HG02870 (cell line): ENCODE data around the gene RITA1.

Experiments
- ATAC-seq: cut with Tn5 transposase; IDR thresholded peaks from one replicate; pipeline ENCODE4 v1.9.1; 2021; ENCODE audit warnings: mild to moderate bottlenecking, moderate library complexity; ENCODE audit not compliant: unreplicated experiment

RITA1 gene

DNA sequence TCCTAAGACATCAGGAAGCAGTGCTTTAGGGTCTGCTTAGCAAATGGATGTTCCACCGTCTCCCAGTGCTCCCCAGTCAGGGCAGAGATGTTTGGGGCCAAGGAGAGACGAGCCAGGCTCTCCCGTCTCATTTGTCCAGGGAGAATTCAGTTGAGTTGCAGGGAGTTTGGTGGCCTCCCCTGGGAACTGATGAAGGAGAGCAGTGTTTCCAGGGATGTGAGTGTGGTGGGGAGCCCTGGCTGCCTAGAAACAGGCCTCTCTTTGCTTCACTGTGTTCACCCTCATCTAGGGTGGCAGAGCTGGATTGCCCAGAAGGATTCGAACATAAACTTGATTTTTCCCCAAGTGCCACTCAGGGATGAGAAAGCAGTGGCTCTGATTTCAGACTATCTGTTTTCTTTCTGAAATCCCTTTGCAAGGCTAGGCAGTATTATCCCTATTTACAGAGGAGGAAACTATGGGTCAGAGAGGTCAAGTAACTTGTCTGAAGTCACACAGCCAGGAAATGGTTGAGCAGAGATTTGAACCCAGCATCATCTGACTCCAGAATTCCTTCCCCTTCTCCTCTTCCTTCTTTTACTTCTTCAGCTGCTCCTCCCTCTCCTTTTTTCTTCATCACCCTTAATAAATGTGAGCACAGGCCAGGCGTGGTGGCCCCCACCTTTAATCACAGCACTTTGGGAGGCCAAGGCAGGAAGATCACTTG, 42.3 kb downstream of the RITA1 start:
- no peak for ATAC-seq

DNA sequence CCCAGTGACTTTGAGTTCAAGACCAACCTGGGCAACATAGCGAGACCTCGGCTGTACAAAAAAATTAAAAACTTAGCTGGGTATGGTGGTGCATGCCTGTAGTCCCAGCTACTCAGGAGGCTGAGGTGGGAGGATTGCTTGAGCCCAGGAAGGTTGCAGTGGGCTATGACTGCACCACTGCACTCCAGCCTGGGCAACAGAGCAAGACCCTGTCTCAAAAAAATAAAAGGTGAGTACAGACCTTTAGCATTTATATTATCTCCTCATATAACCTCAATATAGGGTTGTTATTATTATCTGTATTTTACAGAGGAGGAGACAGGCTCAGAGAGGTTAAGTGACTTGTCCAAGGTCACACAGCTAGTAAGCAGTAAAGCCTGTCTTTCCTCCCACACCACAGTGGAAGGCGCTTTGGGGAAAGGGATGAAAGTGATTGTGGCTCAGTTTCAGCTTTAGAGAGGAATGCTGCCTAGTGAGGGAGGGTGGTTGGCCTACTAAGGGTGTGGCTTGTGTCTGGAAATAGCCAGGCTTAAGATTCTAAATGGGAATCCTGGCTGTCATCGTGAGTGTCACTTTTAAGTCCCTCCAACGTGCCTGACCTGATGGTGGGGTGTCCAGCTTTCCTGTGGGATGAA, 43.0 kb downstream of the RITA1 start:
- ATAC-seq = no peak

DNA sequence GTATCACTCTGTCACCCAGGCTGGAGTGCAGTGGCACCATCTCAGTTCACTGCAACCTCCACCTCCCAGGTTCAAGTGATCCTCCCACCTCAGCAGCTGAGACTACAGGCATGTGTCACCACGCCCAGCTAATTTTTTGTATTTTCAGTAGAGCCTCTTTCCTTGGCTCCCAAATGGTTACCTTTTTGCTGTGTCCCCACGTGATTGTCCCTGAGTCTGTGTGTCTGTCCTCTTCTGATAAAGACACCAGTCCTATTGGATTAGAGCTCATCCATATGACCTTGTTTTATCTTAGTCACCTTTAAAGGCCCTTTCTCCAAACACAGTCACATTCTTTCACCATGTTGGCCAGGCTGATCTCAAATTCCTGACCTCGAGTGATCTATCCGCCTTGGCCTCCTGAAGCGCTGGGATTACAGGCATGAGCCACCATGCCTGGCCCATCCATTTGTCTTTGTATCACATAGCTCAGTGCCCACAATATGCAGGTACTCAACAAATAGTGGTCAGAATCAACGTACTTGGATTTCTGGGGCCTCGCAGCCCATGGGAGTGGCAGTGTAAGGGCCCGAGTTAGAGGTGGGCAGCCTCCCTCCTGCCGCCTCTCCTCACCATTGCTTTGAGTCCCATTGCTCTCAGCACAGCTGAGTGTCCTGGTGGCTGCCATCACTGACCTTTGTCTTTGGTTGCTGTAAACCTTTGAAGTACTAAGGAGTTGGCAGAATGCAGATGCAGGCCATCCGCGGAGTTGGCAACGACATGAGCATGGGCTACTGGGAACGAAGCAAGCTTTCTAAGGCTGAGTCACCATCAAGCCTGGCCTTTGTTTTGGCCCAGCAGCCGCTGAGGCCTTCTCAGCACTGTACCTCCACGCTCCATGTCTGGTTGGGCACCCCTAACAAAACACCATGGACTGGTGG, 45.1 kb downstream of the RITA1 start:
- ATAC-seq = no peak

DNA sequence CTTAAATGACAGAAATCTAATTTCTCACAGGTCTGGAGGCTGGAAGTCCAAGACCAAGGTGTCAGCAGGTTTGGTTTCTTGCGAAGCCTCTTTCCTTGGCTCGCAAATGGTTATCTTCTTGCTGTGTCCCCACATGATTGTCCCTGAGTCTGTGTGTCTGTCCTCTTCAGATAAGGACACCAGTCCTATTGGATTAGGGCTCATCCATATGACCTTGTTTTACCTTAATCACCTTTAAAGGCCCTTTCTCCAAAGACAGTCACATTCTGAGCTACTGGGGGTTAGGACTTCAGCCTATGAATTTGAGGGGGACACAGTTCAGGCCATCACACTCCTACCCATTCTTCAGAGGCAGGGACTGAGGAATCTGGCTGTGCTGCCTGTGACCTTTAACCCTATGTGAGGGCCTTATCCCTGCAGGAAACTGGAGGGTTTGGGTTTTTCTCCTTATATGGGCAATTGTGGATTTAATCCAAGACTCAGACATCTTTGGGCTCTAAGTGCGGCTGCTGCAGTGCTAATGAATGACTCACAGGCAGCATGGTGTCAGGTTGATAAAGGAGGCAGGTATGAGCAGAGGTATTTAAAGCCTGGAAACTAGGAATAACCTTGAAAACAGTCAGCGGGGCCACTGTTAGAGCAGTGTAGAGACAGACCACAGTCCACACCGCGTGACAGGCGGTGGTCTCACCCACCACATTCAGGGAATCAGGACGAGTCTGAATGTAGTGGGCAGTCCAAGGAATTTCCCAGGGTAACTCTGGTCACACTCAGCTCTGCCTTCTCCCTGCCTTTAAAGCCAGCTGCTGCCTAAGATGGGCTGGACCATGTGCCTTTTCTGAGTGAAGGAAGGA, 45.9 kb downstream of the RITA1 start:
- ATAC-seq = no peak

DNA sequence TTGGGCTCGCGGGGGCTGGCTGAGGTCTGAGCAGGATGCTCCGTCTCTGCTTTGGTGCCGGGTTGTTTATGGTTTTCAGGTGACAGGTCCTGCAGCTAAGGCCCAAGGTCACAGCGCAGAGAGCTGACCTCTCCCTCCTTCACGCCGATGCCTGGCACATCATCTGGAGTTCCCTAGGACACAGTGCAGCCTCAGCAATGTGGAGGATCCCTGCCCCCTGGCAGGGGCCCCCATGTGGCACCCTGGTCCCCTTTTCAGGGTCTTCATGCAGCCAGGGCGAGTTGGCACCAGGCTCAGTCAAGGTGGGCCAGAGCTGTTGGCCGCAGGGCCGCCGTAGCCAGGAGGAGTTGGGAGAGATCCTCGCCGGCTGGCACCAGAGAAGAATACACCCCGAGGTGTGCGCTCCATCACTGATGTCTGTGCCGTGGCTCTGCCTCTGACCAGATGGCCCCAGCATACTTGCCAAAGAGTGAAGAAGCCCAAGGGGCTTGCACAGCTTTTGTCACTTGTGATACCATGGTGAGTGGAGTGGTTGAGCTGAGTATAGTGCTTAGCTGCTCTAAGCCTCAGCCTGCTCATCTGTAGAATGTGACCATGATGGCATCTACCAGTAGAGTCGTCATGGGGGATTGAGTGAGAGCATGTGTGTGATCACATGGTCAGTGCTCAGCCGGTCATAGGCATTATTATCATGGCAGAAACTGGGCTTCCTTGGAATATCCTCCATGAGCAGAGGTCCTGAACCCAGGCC, 46.7 kb downstream of the RITA1 start:
- ATAC-seq = no peak

DNA sequence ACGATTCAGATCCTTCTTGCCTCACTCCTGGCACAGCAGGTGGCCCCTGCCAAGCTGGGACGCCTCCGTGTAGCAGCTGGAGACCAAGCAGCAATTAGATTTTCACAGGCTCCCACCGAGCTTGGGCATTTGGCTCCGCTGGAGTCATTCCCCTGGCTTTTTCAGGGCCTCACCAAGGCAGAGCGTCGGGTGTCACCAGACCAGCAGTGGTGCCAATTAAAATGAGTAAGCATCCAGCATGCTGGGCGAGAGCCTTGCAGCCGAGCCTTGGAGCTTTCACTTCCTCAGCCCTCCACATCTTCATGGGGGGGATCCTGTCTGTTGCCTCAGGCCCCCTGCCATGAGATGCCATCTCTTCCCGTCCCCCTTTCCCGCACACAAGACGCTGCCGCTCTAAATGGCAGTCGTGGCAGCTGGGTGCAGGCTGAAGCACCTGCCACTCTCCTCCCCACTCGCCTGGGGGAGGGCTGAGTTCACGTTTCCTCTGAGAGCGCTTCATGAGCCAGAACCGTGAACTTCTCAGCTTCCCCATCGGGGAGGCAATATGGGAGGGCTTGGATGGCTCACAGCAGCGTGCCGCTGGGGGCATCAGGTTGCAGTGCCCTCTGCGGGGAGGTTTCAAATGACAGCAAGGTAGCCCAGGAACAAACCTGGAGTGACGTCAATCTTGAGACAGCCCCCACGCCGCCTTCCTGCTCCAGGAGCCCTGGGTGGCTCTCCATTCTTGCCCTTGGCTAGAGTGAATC, 47.5 kb downstream of the RITA1 start:
- peak; percentile 64 for ATAC-seq

DNA sequence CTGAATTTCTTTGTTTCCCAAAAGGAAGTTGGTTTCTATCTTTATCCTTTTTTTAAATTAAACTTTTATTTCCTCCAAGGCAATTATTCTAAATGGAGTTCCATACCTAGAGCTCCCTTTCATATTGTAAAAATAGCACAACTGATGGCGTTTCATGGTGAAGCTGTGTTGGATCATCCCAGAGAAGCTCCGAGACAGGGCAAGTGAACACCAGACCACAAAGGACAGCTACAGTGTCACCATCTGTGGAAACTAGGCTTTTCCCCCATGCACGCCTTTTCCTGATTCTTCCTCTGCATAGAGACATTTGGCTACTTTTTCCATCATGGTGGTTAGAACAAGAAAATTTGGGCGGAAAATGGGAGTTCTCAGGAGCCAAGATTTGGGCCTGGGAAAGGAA, 48.4 kb downstream of the RITA1 start:
- ATAC-seq = no peak

DNA sequence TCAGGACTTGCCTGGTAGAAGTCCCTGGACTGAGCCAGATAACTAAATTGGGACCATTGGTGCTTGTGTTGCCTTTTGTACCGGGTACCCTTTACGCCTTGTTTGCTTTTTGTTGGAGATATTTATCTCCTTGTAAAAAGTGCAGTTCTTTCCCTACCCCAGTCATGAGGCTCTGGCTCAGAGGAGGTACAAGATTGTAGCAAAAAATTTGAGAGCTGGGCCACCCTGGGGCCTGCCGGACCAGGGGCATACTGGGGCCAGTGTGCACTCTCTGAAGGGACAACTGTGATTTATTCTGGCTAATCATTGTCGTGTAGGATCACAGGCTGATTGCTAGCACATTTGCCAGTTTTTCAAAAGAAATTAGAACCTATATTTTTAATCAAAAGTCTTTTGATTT, 49.0 kb downstream of the RITA1 start:
- no peak for ATAC-seq

DNA sequence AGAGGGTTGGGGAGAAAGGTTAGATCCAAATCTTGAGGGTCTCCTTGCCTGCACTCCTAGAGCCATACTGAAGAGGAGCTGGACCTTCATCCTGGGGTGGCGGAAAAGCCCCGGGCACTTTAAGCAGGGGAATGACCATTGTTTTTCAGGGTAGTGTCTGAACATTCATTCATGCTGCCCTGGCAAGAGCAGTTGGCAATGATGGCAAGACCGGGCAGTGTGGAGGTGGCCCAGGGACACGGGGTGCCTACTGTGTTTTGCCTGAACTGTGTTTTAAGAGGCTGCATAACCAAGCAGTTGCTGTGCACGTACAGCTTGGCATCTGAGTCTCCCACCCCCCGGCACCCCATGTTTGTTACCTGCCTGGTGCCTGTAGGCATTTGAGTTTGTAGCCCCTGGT, 50.5 kb downstream of the RITA1 start:
- no peak for ATAC-seq

DNA sequence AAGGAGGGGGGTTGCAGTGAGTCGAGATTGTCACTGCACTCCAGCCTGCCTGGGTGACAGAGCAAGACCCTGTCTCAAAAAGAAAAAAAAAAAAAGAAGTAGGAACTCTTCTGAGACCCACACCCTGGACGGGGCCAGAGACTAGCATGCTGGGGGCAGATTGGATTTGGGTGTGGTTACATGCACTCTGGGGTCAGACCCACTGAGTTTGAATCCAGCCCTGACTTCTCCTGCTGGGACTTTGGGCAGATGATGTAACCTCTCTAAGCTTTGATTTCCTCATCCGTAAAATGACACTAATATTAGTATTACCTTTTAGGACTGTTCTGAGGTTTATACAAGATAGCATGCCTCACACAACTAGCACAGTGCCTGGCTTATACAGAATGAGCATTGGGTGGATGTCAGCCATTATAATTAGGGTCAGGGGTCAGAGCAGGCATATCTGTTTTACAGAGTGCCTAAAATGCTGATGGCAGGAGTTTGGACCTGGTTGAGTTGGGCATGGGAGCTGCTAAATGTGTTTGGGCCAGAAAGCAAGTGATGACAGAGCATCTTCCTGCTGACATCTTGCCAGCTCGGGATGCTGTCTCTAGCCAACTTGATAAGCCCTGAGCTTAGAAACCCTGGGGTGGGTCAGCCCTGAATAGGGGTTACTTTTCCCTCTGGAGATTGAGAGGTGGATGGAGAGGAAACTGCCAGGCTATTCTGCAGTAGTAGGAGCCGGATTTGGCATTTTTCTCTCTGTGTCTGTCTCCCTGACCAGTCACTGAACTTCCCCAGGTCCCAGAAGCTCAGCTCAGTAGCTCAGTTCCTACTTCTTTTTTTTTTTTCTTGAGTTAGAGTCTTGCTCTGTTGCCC, 51.2 kb downstream of the RITA1 start:
- ATAC-seq = no peak

DNA sequence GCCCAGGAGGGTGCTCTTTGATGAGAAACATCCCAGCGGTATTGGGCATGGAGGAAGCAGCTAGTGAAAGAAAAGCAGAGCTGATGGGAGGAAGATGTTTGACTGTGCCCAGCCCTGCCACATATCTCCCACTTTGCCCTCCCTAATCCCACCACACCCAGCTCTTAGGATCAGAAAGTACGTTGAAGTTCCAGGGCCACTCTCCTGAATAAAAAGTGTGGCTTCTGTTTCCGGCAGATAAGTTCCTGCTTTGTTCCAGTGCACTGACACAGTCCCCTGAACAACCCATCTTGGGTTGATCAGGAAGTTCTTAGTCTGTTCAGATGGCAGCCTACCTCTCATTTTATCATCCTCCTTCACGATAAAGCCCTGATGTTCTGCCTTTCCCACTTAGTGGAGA, 52.2 kb downstream of the RITA1 start:
- no peak for ATAC-seq

DNA sequence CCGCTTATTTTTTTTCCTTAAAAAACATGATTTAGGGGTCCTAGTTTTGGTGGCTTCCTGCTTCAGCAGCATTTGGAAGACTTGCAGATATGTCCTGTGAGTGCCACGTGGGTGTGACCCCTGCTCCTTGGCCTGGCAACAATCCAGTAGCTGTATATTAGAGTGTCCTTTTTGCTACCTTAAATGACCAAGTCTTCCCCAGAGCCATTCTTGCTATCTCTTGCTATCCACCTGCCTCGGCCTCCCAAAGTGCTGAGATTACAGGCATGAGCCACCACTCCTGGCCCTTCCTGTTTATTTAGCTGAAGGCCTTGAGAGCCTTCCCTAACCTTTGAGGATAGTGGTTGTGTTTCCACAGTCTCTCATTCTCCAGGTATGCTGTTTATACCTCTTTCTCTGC, 52.8 kb downstream of the RITA1 start:
- no peak for ATAC-seq

DNA sequence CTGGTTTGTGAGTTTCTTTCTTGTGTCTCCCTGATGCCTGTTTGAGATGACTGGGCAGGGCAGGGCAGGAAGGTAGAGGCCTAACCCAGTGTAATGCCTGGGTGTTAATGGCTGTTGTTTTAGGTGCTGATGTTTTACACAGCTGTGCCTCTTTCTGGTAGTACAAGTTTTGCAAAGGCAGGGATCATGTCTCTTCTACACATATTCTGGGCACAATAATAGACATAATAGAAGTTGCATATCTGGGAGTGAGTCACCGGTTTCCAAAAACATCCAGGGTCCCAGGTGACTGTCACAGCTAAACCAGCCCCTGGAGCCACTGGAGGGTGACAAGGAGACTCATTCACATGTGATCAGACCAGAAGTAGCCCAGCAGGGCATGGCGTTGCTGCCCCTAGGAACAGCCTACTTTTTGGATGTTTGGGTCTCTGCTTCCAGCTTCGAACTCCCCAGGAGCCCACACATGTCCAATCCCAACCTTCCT, 53.8 kb downstream of the RITA1 start:
- no peak for ATAC-seq

DNA sequence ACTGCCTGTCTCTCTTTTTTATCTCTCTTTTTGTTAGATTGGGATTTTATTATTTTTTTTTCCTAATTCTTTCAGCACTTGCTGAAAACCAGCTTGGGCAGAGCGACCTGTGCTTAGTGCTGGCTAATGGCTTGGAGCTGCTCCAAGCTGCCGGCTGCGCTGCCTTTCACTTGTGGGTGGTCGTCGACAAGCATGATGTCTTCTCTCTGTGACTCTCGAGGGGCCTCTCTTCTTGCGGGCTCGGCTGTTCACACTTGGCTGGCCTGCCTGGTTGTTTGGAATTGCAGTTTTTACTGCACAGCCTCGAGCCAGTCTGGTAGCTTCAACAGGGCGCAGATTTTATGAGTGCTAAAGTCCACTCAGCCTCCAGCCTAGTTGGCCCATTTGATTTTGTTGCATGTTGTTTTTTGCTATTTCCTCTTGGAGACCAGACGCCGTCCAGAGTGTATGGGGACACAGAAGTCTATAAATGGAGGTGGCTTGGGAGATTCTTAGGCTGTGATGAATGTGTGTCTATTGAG, 54.4 kb downstream of the RITA1 start:
- ATAC-seq = no peak

DNA sequence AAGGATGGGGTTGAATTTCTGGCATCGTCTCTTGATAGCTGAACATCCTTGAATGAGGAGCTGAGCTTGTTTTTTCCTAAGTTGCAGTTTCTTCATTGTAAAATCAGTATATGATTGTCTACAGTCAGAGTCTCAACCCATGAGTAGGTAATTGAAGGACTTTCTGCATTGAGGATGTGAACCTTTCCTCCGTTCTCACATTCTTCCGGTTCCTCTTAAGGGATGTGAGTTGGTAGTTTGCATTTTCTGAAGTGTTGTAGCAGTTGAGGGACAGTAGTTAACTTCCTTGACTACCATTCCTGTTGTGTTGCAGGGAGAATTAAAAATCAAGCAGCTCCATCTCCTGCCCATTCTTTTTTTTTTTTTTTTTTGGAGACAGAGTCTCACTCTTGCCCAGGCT, 54.9 kb downstream of the RITA1 start:
- no peak for ATAC-seq

DNA sequence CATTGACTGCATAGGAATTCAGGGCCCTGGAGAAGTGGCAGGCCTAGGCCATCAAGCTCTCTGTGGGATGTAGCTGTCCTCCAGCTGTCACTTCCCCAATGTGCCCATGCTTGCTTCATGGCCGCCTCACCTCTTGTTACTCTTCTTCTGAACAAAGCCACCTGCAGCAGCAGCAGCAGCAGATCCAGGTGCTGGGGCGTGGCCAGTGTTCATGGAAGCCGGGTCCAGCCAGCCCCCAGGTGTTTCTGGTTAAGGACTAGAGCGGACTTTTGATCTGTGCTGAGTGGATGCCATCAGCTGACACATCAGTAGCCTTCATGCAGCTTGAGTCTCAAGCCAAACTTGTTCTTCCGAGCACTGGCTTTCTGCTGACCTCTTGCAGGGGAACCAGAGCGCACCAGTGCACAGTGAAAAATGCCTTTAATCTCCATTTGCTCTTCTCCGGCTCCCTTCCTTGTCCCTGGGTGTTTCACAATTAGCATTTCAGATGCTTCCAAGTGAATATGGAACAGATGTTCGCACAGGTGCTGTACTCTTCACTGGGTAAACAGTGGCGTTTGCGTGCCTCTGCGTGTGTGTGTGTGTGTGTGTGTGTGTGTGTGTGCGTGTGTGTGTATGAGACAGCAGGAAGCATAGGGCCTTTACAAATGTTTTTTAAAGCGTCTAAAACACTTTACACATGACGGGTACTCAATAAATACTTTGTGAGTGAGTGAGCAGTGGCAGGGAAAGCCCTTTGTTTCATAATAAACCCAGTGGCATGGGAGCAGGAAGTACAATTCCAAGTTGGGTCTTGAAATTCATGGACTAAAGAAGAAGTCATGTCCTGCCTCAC, 55.9 kb downstream of the RITA1 start:
- ATAC-seq = no peak
